Fibroblast of the conjunctiva (primary cell): ENCODE measurements around the gene MIA2.

Experiments used
- DNase-seq: peaks from one replicate; pipeline ENCODE4 v3.0.0-alpha.2; 2010; ENCODE audit warnings: low read depth

MIA2 gene

DNA sequence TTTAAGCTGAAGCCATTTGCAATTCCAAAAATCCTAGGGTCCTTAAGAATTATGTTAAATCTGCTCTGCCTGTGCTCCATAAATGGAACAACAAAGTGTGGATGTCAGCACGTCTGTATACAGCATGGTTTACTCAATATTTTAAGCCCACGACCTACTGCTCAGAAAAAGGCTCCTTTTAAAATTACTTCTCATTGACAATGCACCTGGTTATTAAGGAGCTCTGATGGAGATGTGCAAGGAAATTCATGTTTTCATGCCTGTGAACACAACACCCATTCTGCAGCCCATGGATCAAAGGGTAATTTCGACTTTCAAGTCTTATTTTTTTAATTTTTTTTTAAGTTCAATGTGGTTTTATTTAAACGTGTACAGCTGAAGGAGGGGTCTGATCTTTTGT lies 150.5 kb downstream of the MIA2 start:
- no peak for DNase-seq

GRCh38 chr14:39393289-39393688 lies 159.6 kb downstream of the MIA2 start:
- DNase-seq = no peak

DNA sequence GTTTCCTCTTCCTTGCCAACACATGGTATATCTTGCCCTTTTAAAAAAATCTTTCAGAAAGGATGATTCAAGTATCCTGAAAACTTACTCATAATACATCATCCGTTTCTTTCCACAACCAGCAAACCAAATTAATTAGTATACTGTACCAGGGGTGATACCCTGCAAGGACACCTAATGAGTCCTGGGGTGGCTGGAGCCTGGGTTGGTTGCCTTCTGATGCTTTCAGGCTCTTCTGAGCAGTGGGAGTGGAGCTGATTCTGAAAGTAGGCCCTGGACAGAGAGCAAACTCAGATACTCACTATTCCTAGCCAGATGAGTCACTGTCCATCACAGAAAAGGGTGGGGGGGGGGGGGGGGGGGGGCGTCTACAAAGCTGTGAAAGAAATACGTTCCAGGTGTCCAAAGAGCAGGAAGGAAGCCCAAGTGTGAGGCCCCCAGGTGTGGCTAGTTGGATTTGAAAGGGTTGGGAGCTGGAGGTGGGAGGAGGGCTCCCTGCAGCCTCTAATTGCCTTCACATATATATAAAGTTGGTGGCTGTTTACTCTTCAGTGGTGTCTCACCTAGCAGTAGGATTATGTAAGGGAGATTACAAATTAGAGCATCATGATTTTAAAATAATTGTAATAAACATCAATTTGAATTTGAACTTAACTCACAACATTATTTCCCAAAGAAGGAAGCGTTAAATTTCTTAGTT lies 162.0 kb downstream of the MIA2 start:
- no peak for DNase-seq

DNA sequence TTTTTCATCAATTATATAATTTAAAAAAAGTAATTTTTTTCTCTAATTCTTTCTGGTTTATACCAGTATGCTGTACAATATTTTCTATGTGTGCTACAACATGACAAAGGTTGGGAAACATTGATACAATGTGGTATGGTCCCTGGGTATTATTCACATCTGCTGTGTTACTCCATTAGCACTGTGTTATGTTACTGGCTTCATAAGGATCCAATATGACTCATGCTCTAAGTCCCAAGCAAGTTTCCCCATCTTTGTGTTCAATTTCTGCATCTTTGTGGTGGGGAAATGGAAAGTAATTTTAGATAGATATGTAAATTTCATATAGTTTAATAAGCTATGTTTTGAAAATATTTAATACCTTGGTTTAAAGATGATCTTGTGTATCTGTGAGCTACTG lies 162.7 kb downstream of the MIA2 start:
- no peak for DNase-seq

GRCh38 chr14:39398382-39398781 lies 164.7 kb downstream of the MIA2 start:
- no peak for DNase-seq

GRCh38 chr14:39406560-39406959 lies 172.8 kb downstream of the MIA2 start:
- DNase-seq = no peak

DNA sequence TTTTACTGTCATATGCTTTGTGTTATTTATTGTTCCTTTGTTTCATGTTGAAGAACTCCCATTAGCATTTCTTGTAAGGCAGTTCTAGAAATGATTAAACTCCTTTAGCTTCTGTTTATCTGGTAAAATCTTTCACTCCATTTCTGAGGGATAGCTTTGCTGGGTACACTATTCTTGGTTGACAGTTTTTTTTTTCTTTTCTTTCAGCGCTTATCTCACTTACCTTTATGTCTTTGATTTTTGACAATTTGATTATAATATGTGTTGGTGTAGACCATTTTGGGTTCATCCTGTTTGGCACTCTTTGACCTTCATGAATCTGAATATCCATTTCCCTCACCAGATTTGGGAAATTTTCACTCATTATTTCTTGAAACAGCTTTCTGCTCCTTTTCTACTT lies 182.4 kb downstream of the MIA2 start:
- DNase-seq = no peak

- no peak for DNase-seq
Measured at GRCh38 chr14:39417014-39417413, 183.3 kb downstream of the MIA2 start.

- no peak for DNase-seq
Measured at GRCh38 chr14:39419272-39419671, 185.6 kb downstream of the MIA2 start.

DNA sequence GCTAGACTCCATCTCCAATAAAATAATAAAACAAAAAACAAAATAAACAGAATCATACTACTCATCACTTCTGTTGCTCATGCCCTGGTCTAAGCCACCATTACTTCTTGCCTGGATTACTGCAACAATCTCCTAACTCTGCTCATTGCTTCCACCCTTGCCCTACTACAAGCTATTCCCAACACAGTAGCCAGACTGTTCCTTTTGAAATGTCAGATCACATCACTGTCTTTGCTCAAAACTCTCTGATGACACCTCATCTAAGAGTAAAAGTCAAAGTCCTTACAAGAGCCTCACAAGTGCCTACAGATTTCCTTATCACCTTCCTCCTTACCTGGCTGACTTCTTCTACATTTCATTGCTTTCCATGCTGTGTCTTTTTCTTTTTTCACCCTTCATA lies 188.5 kb downstream of the MIA2 start:
- DNase-seq = no peak

DNA sequence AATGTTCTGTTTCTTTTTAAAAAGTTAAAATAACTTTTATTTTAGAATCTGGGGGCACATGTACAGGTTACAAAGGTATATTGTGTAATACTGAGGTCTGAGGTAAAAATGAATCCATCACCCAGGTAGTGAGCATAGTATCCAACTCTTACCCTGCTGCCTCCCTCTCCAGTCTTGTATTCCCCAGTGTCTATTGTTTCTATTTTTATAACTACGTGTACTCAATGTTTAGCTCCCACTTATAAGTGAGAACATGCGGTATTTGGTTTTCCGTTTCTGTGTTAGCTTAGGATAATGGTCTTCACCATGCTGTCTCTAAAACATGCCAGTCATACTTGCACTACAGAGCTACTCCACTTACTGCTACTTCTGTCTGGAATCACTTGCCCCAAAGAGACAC lies 190.1 kb downstream of the MIA2 start:
- no peak for DNase-seq

DNA sequence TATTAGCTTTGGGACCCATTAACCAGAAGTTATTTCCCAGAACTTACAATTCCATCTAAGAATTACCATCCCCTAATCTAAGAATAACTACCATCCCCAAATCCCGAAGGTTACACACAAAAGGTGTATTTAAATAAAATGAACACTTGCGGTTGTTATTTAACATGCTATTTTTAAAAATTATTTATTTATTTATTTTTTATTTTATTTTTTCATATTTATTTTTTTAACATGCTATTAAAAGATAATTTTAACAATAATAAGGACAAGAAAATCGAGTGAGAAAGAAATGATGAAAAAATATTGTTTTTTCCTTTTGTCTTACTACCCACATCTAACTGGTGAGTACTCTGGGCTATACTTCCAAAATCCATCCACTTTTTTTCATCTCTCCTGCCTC lies 192.2 kb downstream of the MIA2 start:
- DNase-seq = no peak

GRCh38 chr14:39426605-39427004 lies 192.9 kb downstream of the MIA2 start:
- DNase-seq = peak; percentile 63

DNA sequence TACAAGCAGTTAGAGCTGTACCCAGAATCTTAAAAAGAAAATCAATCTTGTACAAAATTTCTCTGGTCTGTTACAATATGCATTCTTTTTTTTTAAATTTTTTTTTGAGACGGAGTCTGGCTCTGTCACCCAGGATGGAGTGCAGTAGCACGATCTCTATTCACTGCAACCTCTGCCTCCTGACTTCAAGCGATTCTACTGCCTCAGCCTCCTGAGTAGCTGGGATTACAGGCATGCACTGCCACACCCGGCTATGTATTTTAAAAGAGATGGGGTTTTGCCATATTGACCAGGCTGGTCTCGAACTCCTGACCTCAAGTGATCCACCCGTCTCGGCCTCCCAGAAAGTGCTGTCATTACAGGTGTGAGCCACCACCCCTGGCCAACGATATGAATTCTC lies 194.4 kb downstream of the MIA2 start:
- DNase-seq = no peak

- DNase-seq = no peak
Measured at GRCh38 chr14:39430762-39431415, 197.2 kb downstream of the MIA2 start.

- DNase-seq = no peak
Measured at GRCh38 chr14:39431416-39432178, 197.9 kb downstream of the MIA2 start.

DNA sequence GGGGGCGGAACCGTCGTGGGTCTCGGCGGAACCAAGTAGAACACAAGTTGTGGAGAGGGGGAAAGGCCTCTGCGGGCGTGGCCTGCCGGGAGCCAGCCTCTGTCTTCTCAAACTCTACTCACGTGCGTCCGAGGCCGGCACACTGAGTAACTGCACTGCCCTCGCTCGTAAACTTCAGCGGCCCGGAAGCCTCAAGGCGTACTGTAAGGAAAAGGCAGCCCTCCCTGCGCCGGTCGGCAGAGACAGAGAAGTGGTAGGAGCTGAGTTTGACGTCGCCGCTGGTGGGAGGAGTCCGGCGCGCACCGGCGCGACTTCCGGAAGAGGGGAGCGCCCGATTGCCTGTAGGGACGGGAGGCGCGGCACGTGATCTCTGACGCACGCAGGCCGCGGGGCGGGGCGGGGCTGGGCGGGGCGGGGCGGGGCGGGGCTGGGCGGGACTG lies 198.5 kb downstream of the MIA2 start, which contains the start of gene FBXO33:
Gene FBXO33 (minus strand): TSS at position 255 of the 440 bp plus-strand sequence. CDS start 271 bp downstream, outside the sequence.
- DNase-seq = peak; percentile 93

- DNase-seq = peak; percentile 51
Measured at GRCh38 chr14:39432619-39433451, 199.1 kb downstream of the MIA2 start.

GRCh38 chr14:39433452-39433813 lies 199.7 kb downstream of the MIA2 start:
- DNase-seq = no peak

DNA sequence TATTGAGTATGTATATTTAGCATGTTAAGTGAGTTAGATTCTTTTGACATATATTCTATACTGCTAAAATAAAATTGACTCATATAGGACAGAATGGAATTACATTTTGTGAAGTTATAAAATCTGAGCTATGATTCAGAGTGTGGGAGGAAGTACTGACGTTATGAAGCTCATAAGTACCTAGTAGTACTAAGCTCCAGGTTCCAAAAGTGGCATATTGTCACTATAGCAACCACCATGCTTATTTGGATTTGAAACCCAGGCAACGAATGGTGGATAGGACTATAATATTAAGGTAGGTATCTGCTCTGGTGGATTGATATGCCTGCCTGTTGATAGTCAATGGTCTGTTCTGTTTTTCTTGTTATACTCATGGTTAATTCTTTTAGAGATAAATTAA lies 200.7 kb downstream of the MIA2 start:
- no peak for DNase-seq

DNA sequence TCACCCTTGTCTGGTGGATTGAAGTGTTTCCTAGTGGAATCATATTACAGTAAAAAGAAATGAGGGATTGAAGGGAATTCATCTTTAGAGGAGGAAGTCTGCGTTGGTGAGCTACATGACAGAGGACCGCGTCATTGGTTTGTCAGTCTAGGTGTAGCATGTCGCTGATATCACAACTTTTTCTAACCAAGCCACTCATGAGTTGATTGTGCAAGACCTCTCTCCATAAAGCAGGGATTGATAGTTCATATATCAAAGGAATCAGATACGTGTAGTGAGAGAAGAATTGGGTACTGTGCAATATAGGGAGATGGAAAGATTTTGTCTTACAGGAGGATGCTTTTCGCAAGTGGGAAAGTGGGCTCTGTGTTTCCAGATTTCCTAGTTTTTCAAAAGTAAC lies 201.5 kb downstream of the MIA2 start:
- DNase-seq = no peak
